IMR-90 (cell line): ENCODE data around the gene GRAMD2B. TPM values are rescaled to one million over a fixed set of nuclear protein-coding genes. Genes with fewer than 3 reads are reported as not detected.

Experiments used
- ATAC-seq: fragments of 200-7000 bp; cut with Tn5 transposase; 2 replicates; pipeline ENCODE4 v1.9.1; 2020; ENCODE audit warnings: low read depth, mild to moderate bottlenecking, moderate library complexity
- BruUV-seq: library from RNA; stranded (reverse); fragments of 400-500 nt; replicated peaks from 2 replicates; lab custom pipeline; 2021; lab: Mats Ljungman, UMichigan
- CTCF ChIA-PET: fragments of 300-600 bp; formaldehyde crosslinking; extraction: SDS; loops from one replicate; lab custom pipeline; 2021; ENCODE audit warnings: antibody characterized with exemption; lab: Yijun Ruan, JAX
- POLR2A ChIA-PET: fragments of 300-600 bp; sonication (Branson Sonifier 250); formaldehyde crosslinking; loops from one replicate; lab custom pipeline; 2022; ENCODE audit warnings: antibody characterized with exemption; ENCODE audit not compliant: unreplicated experiment; lab: Charles Lee
- DNase-seq: peaks from one replicate; pipeline ENCODE4 v3.0.0; 2013
- H2AFZ ChIP-seq: replicated peaks from 2 replicates; pipeline ENCODE3; 2013; ENCODE audit warnings: low read length, mild to moderate bottlenecking; ENCODE audit not compliant: poor library complexity
- H2AK5ac ChIP-seq: 2 replicates; pipeline ENCODE4 v1.6.1; 2013; ENCODE audit warnings: low read depth, low read length, inconsistent platforms
- H2AK9ac ChIP-seq: replicated peaks from 2 replicates; pipeline ENCODE3; 2013; ENCODE audit warnings: mild to moderate bottlenecking, low read depth, low read length, moderate library complexity; ENCODE audit not compliant: poor library complexity
- H2BK120ac ChIP-seq: 2 replicates; pipeline ENCODE4 v1.6.1; 2013; ENCODE audit warnings: low read depth, low read length, inconsistent platforms
- H2BK15ac ChIP-seq: 3 replicates; pipeline ENCODE4 v1.6.1; 2013; ENCODE audit warnings: low read depth, low read length, inconsistent platforms
- H2BK20ac ChIP-seq: 2 replicates; pipeline ENCODE4 v1.6.1; 2013; ENCODE audit warnings: low read depth, mild to moderate bottlenecking, inconsistent platforms, low read length, moderate library complexity
- H2BK5ac ChIP-seq: 2 replicates; pipeline ENCODE4 v1.6.1; 2013; ENCODE audit warnings: mild to moderate bottlenecking, low read depth, low read length, inconsistent platforms; ENCODE audit not compliant: poor library complexity, severe bottlenecking
- H3K14ac ChIP-seq: replicated peaks from 2 replicates; pipeline ENCODE4 v1.6.1; 2013; ENCODE audit warnings: low read depth, low read length, inconsistent platforms
- H3K18ac ChIP-seq: 2 replicates; pipeline ENCODE4 v1.6.1; 2013; ENCODE audit warnings: low read depth, low read length, control low read depth
- H3K23ac ChIP-seq: 2 replicates; pipeline ENCODE4 v1.6.1; 2013; ENCODE audit warnings: low read depth, low read length, inconsistent platforms
- H3K27ac ChIP-seq: 2 replicates; pipeline ENCODE4 v1.5.1; 2013; ENCODE audit warnings: mild to moderate bottlenecking, control low read depth, low read length; ENCODE audit not compliant: insufficient read depth
- H3K27me3 ChIP-seq: 2 replicates; pipeline ENCODE4 v1.6.1; 2013; ENCODE audit warnings: low read length; ENCODE audit not compliant: control insufficient read depth, insufficient read depth
- H3K36me3 ChIP-seq: 2 replicates; pipeline ENCODE4 v1.6.1; 2013; ENCODE audit warnings: low read length, mixed read lengths; ENCODE audit not compliant: control insufficient read depth, insufficient read depth
- H3K4ac ChIP-seq: 2 replicates; pipeline ENCODE4 v1.6.1; 2013; ENCODE audit warnings: low read depth, low read length, inconsistent platforms
- H3K4me1 ChIP-seq: 2 replicates; pipeline ENCODE4 v1.6.1; 2013; ENCODE audit warnings: low read length, mixed read lengths; ENCODE audit not compliant: control insufficient read depth, insufficient read depth
- H3K4me2 ChIP-seq: 2 replicates; pipeline ENCODE4 v1.6.1; 2013; ENCODE audit warnings: low read depth, mild to moderate bottlenecking, control low read depth, low read length, moderate library complexity
- H3K4me3 ChIP-seq: 2 replicates; pipeline ENCODE4 v1.5.1; 2013; ENCODE audit warnings: low read depth, mild to moderate bottlenecking, control low read depth, low read length, moderate library complexity; ENCODE audit not compliant: insufficient read depth
- H3K56ac ChIP-seq: 2 replicates; pipeline ENCODE4 v1.6.1; 2013; ENCODE audit warnings: low read length, inconsistent platforms; ENCODE audit not compliant: insufficient read depth; ENCODE audit errors: extremely low read depth
- H3K79me1 ChIP-seq, 2 experiments: 2 replicates each; pipeline ENCODE4 v1.6.1; 2013; ENCODE audit warnings: low read length in 2 of 2, inconsistent platforms in 1 of 2, low read depth in 1 of 2
- H3K9ac ChIP-seq: 2 replicates; pipeline ENCODE4 v1.6.1; 2013; ENCODE audit warnings: low read depth, low read length, control low read depth
- H3K9me1 ChIP-seq: 2 replicates; pipeline ENCODE4 v1.6.1; 2013; ENCODE audit warnings: low read length, inconsistent platforms; ENCODE audit not compliant: insufficient read depth
- H3K9me3 ChIP-seq: 2 replicates; pipeline ENCODE4 v1.6.1; 2013; ENCODE audit warnings: low read length; ENCODE audit not compliant: control insufficient read depth, insufficient read depth
- H4K20me1 ChIP-seq: 2 replicates; pipeline ENCODE4 v1.6.1; 2013; ENCODE audit warnings: low read length, inconsistent platforms; ENCODE audit not compliant: insufficient read depth
- H4K5ac ChIP-seq: 2 replicates; pipeline ENCODE4 v1.6.1; 2013; ENCODE audit warnings: mild to moderate bottlenecking, low read depth, low read length, control low read depth
- H4K8ac ChIP-seq, 2 experiments: 2 replicates each; pipeline ENCODE4 v1.6.1; 2013; ENCODE audit warnings: low read depth in 2 of 2, low read length in 2 of 2, control low read depth in 1 of 2, inconsistent platforms in 1 of 2
- H4K91ac ChIP-seq: 2 replicates; pipeline ENCODE4 v1.6.1; 2013; ENCODE audit warnings: low read depth, low read length, inconsistent platforms; ENCODE audit not compliant: insufficient read depth
- BHLHE40 ChIP-seq: fragments of 150-350 bp; IDR thresholded peaks from 2 replicates; pipeline ENCODE4 v1.6.1; 2016; ENCODE audit warnings: mild to moderate bottlenecking, low read depth, low read length
- CEBPB ChIP-seq: IDR thresholded peaks from 2 replicates; pipeline ENCODE4 v1.6.1; 2012; ENCODE audit warnings: low read depth, low read length, improper control_type of control experiment
- CHD1 ChIP-seq: IDR thresholded peaks from 2 replicates; pipeline ENCODE4 v1.6.1; 2012; ENCODE audit warnings: low read depth, low read length, improper control_type of control experiment
- CTCF ChIP-seq: conservative IDR thresholded peaks from 2 replicates; pipeline ENCODE4 v1.5.1; 2012; ENCODE audit warnings: mild to moderate bottlenecking, low read depth, low read length, improper control_type of control experiment
- ELK1 ChIP-seq: fragments of 150-350 bp; IDR thresholded peaks from 2 replicates; pipeline ENCODE4 v1.6.1; 2016; ENCODE audit warnings: low read depth, mild to moderate bottlenecking, low read length, moderate library complexity, borderline replicate concordance
- FOS ChIP-seq: fragments of 150-350 bp; IDR thresholded peaks from 2 replicates; pipeline ENCODE4 v1.6.1; 2016; ENCODE audit warnings: low read depth, low read length
- MAFK ChIP-seq: IDR thresholded peaks from 2 replicates; pipeline ENCODE4 v1.6.1; 2012; ENCODE audit warnings: low read depth, low read length, improper control_type of control experiment
- MAZ ChIP-seq: IDR thresholded peaks from 2 replicates; pipeline ENCODE4 v1.6.1; 2012; ENCODE audit warnings: low read depth, mild to moderate bottlenecking, low read length, improper control_type of control experiment, moderate library complexity, borderline replicate concordance
- MXI1 ChIP-seq: IDR thresholded peaks from 2 replicates; pipeline ENCODE4 v1.6.1; 2012; ENCODE audit warnings: low read depth, mild to moderate bottlenecking, low read length, moderate library complexity, borderline replicate concordance
- NFE2L2 ChIP-seq: fragments of 150-350 bp; IDR thresholded peaks from 2 replicates; pipeline ENCODE4 v1.6.1; 2016; ENCODE audit warnings: low read depth, mild to moderate bottlenecking, low read length
- POLR2A ChIP-seq: IDR thresholded peaks from 2 replicates; pipeline ENCODE4 v1.6.1; 2012; ENCODE audit warnings: mild to moderate bottlenecking, low read depth, low read length
- RAD21 ChIP-seq: IDR thresholded peaks from 2 replicates; pipeline ENCODE4 v1.6.1; 2012; ENCODE audit warnings: low read length, improper control_type of control experiment
- RCOR1 ChIP-seq: IDR thresholded peaks from 2 replicates; pipeline ENCODE4 v1.6.1; 2012; ENCODE audit warnings: mild to moderate bottlenecking, low read length, improper control_type of control experiment; ENCODE audit not compliant: insufficient replicate concordance
- RFX5 ChIP-seq: IDR thresholded peaks from 2 replicates; pipeline ENCODE4 v1.8.0; 2012; ENCODE audit warnings: low read depth, mild to moderate bottlenecking, low read length, moderate library complexity
- SMC3 ChIP-seq: fragments of 150-350 bp; IDR thresholded peaks from 2 replicates; pipeline ENCODE4 v1.6.1; 2016; ENCODE audit warnings: low read depth, mild to moderate bottlenecking, antibody characterized with exemption, low read length, moderate library complexity
- USF2 ChIP-seq: fragments of 150-350 bp; IDR thresholded peaks from 2 replicates; pipeline ENCODE4 v1.6.1; 2017; ENCODE audit warnings: mild to moderate bottlenecking, antibody characterized with exemption, low read length, low read depth
- dilution Hi-C: fragments of 300-500 bp; cut with HindIII; formaldehyde crosslinking; loops from one replicate; pipeline ENCODE4 v1.14.3; 2018; ENCODE audit warnings: low sequenced_read_pairs; ENCODE audit not compliant: unreplicated experiment
- in situ Hi-C: fragments of 300-500 bp; cut with MboI; formaldehyde crosslinking; loops from 3 replicates; pipeline ENCODE4 v1.14.3; 2019; ENCODE audit warnings: low sequenced_read_pairs, inconsistent platforms, mixed read lengths
- intact Hi-C: fragments of 100-400 bp; cut with micrococcal nuclease; formaldehyde crosslinking; loops from 2 replicates; pipeline ENCODE4 v1.10.0; 2022
- polyA plus RNA-seq, 3 experiments: library from polyadenylated mRNA; depleted of rRNA; stranded (reverse); fragments of >200 nt; gene quantifications; 2 replicates each; pipeline ENCODE4 v1.2.3, GENCODE V29; 2012; ENCODE audit warnings: low replicate concordance in 1 of 3
- total RNA-seq: library from RNA; depleted of rRNA; stranded (reverse); fragments of >200 nt; gene quantifications from 2 replicates; pipeline ENCODE4 v1.2.3, GENCODE V29; 2012

The GRAMD2B gene
- total and polyA plus RNA-seq, 2 of the 4 experiments (the other 2 are of a cell fraction) = 13.9 to 20.3 TPM

- no peak for TF ChIP-seq POLR2A
- TF ChIP-seq RCOR1 = no peak
- TF ChIP-seq BHLHE40 = no peak
- no peak for TF ChIP-seq CTCF
- no peak for TF ChIP-seq CHD1
- no peak for TF ChIP-seq RFX5
- no peak for TF ChIP-seq USF2
- TF ChIP-seq FOS = no peak
- TF ChIP-seq MAZ = no peak
- no peak for TF ChIP-seq SMC3
- no peak for TF ChIP-seq NFE2L2
- no peak for TF ChIP-seq MAFK
- no peak for TF ChIP-seq ELK1
- TF ChIP-seq MXI1 = no peak
- TF ChIP-seq RAD21 = no peak
- no peak for TF ChIP-seq CEBPB
- Histone ChIP-seq H3K23ac (no peak overlapping the region), H4K8ac (no peak overlapping the region), H3K79me1 (peaks cover 0 to 3% of the 10 kb centered on the region in 2 experiments; a peak in 1 of 4 replicates), H3K14ac (no peak overlapping the region), H4K91ac (no peak overlapping the region), H2BK120ac (no peak overlapping the region), H2BK15ac (no peak overlapping the region), H3K4me2 (no peak overlapping the region), H2AK9ac (no peak overlapping the region), H3K27me3 (no peaks in the 10 kb centered on the region), H3K18ac (peak overlapping the region; percentile 26; the same call in 1 of the 2 replicates), H3K9me1 (no peaks in the 10 kb centered on the region), H3K4ac (no peak overlapping the region), H2AK5ac (no peak overlapping the region), H3K9me3 (no peaks in the 10 kb centered on the region), H2BK5ac (no peak overlapping the region), H4K5ac (no peak overlapping the region), H2AFZ (no peak overlapping the region), H3K36me3 (peaks cover 2% of the 10 kb centered on the region; the same call in 1 of the 2 replicates), H4K20me1 (no peaks in the 10 kb centered on the region), H3K4me1 (peaks cover 3% of the 10 kb centered on the region; the same call in 1 of the 2 replicates), H3K56ac (no peak overlapping the region), H3K27ac (no peak overlapping the region), H3K9ac (no peak overlapping the region), H3K4me3 (no peak overlapping the region), H2BK20ac (no peak overlapping the region)
- ATAC-seq (no peak), DNase-seq (no peak)
- intact Hi-C loops = no loop called here
- dilution Hi-C loops = no loop called here
- no TSS peak for BruUV-seq
- POLR2A ChIA-PET = no interaction called here
- CTCF ChIA-PET = interaction anchor here (0.6 kb wide), 1 partner anchor 1708 kb away, joined by 5 read pairs; no protein-coding TSS in a partner anchor
- in situ Hi-C loops = no loop called here
These were observed 57.6 kb downstream of the GRAMD2B start for GRCh38 chr5:126480824-126481223.
